Measurements from ENCODE around the gene ARHGAP6. TPM values are rescaled to one million over a fixed set of nuclear protein-coding genes. Genes with fewer than 3 reads are reported as not detected.

Gene ARHGAP6
- total and polyA plus RNA-seq, 8 donors = 7.0 to 25.4 (median 20.5) TPM

DNA sequence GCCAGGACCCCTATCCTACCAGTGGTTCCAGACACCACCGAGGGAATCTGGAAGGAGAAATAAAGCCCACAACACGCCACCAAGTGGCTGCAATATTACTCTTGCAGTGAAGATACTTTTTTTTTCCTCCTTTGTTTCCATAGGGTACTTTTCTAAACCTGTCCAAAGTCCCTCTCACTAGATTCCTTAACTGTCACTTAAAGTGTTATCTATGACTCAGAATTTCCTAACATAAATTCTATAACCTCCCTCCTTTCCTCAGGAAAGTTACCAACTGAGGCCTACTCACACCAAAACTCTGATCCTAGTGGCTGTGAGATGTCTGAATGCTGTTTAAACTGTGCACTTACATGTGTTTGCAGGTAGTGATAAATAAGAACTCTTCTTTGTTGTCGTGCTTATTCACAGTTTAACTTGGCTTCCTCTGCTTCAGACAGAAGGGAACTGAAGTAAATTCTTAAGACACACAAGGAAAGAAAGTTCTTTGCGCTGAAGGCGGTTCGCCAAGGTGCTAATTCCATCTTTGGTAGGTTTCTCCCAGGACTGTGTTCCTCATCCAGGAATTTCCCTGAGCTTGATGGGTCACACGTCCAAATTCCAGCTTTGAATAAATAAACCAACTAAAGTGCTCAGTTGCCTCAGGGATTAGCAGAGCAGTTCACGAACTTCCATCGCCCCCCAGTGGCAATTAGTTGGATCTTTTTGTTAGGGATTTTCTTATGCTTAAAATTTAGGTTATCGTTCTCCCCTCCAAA lies 565.3 kb downstream of the ARHGAP6 start:
- H3K27me3 ChIP-seq = no peaks in the 10 kb centered on the region
- no peaks in the 10 kb centered on the region for H3K4me1 ChIP-seq
- H3K27ac ChIP-seq = no peak overlapping the region
- no peak overlapping the region for H3K4me3 ChIP-seq
- peak; percentile 85 for ATAC-seq
- intact Hi-C loops (cut with DNase I) = no loop called here
- TF ChIP-seq, protein P1, sequence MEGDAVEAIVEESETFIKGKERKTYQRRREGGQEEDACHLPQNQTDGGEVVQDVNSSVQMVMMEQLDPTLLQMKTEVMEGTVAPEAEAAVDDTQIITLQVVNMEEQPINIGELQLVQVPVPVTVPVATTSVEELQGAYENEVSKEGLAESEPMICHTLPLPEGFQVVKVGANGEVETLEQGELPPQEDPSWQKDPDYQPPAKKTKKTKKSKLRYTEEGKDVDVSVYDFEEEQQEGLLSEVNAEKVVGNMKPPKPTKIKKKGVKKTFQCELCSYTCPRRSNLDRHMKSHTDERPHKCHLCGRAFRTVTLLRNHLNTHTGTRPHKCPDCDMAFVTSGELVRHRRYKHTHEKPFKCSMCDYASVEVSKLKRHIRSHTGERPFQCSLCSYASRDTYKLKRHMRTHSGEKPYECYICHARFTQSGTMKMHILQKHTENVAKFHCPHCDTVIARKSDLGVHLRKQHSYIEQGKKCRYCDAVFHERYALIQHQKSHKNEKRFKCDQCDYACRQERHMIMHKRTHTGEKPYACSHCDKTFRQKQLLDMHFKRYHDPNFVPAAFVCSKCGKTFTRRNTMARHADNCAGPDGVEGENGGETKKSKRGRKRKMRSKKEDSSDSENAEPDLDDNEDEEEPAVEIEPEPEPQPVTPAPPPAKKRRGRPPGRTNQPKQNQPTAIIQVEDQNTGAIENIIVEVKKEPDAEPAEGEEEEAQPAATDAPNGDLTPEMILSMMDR (IDR thresholded peaks at IDR 0.05) = peak in 1 of 2 donors; percentile 30
- peak in 2 of 4 donors; percentile 41 to 57 for DNase-seq
- H3K9me3 ChIP-seq = no peaks in the 10 kb centered on the region
- H3K36me3 ChIP-seq = no peaks in the 10 kb centered on the region

DNA sequence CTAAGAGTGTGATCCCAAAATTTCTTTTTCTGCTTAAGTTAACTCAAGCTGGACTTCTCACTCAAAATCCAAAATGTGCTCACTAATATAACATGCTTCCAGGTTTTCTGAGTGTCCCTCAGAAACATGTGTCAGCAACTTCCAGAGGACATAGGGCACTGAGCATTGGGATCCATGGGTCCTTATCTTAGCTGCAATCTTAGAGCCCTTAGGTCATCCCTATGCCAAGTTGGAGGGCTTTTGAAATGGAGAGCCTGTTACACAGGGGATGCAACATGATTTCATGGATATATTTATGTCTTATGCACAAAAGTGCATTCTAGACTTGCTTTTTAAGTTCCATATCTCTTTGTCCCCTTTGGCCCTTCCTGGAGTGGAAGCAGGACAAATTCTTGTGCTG lies 566.3 kb downstream of the ARHGAP6 start:
- H3K4me3 ChIP-seq = no peak overlapping the region
- TF ChIP-seq, protein P1 (IDR thresholded peaks at IDR 0.05) = no peak
- intact Hi-C loops (cut with DNase I) = no loop called here
- no peak overlapping the region for H3K27ac ChIP-seq
- no peaks in the 10 kb centered on the region for H3K9me3 ChIP-seq
- DNase-seq (no peak), ATAC-seq (no peak)
- no peaks in the 10 kb centered on the region for H3K36me3 ChIP-seq
- H3K4me1 ChIP-seq = no peaks in the 10 kb centered on the region
- no peaks in the 10 kb centered on the region for H3K27me3 ChIP-seq

DNA sequence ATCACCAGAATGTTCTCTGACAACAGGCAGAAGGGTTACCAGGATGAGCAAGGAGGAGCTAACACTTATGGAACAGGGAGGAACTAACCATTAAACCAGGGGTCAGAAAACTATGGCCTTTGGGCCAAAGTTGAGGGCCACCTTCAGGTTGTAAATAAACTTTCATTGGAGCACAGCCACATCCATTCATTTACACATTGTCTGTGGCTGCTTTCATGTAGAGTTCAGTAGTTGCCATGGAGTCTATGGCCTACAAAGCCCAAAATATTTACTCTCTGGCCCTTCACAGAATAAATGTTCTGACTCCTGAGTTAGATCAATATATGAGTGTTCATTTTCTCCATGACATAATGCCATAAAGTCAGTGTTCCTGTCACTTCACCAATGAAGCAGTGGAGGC lies 567.8 kb downstream of the ARHGAP6 start:
- Histone ChIP-seq H3K4me1 (no peaks in the 10 kb centered on the region), H3K27ac (no peak overlapping the region), H3K36me3 (no peaks in the 10 kb centered on the region), H3K9me3 (no peaks in the 10 kb centered on the region), H3K4me3 (no peak overlapping the region), H3K27me3 (no peaks in the 10 kb centered on the region)
- no peak for ATAC-seq
- TF ChIP-seq, protein P1 (IDR thresholded peaks at IDR 0.05) = no peak
- intact Hi-C loops (cut with DNase I) = no loop called here
- DNase-seq = no peak

DNA sequence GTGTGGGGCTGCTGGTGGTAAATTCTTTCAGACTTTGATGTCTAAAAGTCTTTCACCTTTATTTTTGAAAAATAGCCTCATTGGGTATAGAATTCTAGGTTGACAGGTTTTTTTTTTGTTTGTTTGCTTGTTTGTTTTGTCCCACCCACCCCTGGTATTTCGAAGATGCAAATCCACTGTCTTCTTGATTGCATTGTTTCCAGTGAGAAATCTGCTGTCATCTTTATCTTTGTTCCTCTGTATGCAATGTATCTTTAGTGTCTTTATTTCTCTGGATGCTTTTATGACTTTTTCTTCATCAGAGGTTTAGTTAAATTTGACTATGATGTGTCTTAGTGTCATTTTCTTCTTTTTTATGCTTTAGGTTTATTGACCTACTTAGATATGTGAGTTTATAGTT lies 575.9 kb downstream of the ARHGAP6 start:
- DNase-seq = no peak
- no peak for ATAC-seq
- no peaks in the 10 kb centered on the region for H3K4me1 ChIP-seq
- peaks cover 0 to 6% of the 10 kb centered on the region in 2 donors for H3K9me3 ChIP-seq
- H3K36me3 ChIP-seq = no peaks in the 10 kb centered on the region
- TF ChIP-seq, protein P1 (IDR thresholded peaks at IDR 0.05) = no peak
- intact Hi-C loops (cut with DNase I) = no loop called here
- H3K27ac ChIP-seq = no peak overlapping the region
- H3K27me3 ChIP-seq = no peaks in the 10 kb centered on the region
- H3K4me3 ChIP-seq = no peak overlapping the region

Small RNAs within 50 kb of the gene (microRNA-seq; reads per million reads assigned to microRNA genes)
- 1.3 to 1.8 reads per million in 2 donors for gene MIR548AX

Other genes with a start within 250 kb of the ARHGAP6 start
- 10 to 100 TPM; 27.3 to 38.8 TPM for gene MSL3, start 92.3 kb upstream of the ARHGAP6 start, total RNA-seq
- 10 to 100 TPM; 36.5 to 45.8 (median 41.2) TPM for gene MSL3, start 92.3 kb upstream of the ARHGAP6 start, polyA plus RNA-seq (ENCODE audit: insufficient read length in 6 of 6)